CD4-positive, alpha-beta T cell (primary cell): ENCODE results near the gene DCTD. TPM values are rescaled to one million over a fixed set of nuclear protein-coding genes. Genes with fewer than 3 reads are reported as not detected.

Source experiments
- ATAC-seq: fragments of 200-7000 bp; cut with Tn5 transposase; one replicate; pipeline ENCODE4 v1.10.0; 2022; ENCODE audit warnings: mild to moderate bottlenecking; ENCODE audit not compliant: poor library complexity
- CTCF ChIA-PET: fragments of 350-600 bp; sonication (Branson Sonifier 250); formaldehyde crosslinking; loops from one replicate; lab custom pipeline; 2021; ENCODE audit warnings: antibody characterized with exemption, inconsistent platforms; lab: Charles Lee
- POLR2A ChIA-PET: fragments of 350-600 bp; sonication (Branson Sonifier 250); formaldehyde crosslinking; loops from one replicate; lab custom pipeline; 2021; ENCODE audit warnings: antibody characterized with exemption, inconsistent platforms; lab: Charles Lee
- DNase-seq, 14 experiments: peaks; one replicate each; pipeline ENCODE4 v3.0.0-alpha.2; 2013 to 2020; ENCODE audit warnings: mixed read lengths in 2 of 14
- H3K27ac ChIP-seq, 2 donors: one replicate each; pipeline versions ENCODE4 v1.5.1 to v1.7.0; 2013; ENCODE audit warnings: low read length in 2 of 2, low read depth in 1 of 2, mild to moderate bottlenecking in 1 of 2
- H3K27me3 ChIP-seq, 2 experiments: 1 replicate in 1 of 2; 2 replicates in 1 of 2; pipeline versions ENCODE4 v1.6.1 to v1.7.0; 2013; ENCODE audit warnings: low read length in 2 of 2, control low read depth in 1 of 2, mild to moderate bottlenecking in 1 of 2, moderate library complexity in 1 of 2; ENCODE audit not compliant: insufficient read depth in 2 of 2, control insufficient read depth in 1 of 2
- H3K36me3 ChIP-seq: one replicate; pipeline ENCODE4 v1.6.1; 2013; ENCODE audit warnings: low read length, control low read depth; ENCODE audit not compliant: insufficient read depth
- H3K4me1 ChIP-seq: one replicate; pipeline ENCODE4 v1.6.1; 2013; ENCODE audit warnings: low read length, control low read depth; ENCODE audit not compliant: insufficient read depth
- H3K4me3 ChIP-seq: one replicate; pipeline ENCODE4 v1.5.1; 2013; ENCODE audit warnings: mild to moderate bottlenecking, low read length, moderate library complexity
- H3K9me3 ChIP-seq, 2 experiments: 1 replicate in 1 of 2; 2 replicates in 1 of 2; pipeline versions ENCODE4 v1.6.1 to v1.7.0; 2013; ENCODE audit warnings: low read length in 2 of 2, mild to moderate bottlenecking in 2 of 2, control low read depth in 1 of 2, moderate library complexity in 1 of 2; ENCODE audit not compliant: control insufficient read depth in 1 of 2, insufficient read depth in 1 of 2
- H3K27ac Mint-ChIP-seq: one replicate; pipeline ENCODE4 v1.8.0; 2020; ENCODE audit warnings: mixed read lengths
- H3K27me3 Mint-ChIP-seq: one replicate; pipeline ENCODE4 v1.8.0; 2021; ENCODE audit warnings: mixed read lengths
- H3K36me3 Mint-ChIP-seq: one replicate; pipeline ENCODE4 v1.8.0; 2021; ENCODE audit warnings: low read depth, mixed read lengths
- H3K4me1 Mint-ChIP-seq: one replicate; pipeline ENCODE4 v1.8.0; 2021; ENCODE audit warnings: low read depth, mixed read lengths
- H3K4me3 Mint-ChIP-seq: one replicate; pipeline ENCODE4 v1.8.0; 2020; ENCODE audit warnings: mild to moderate bottlenecking, mixed read lengths
- H3K9me3 Mint-ChIP-seq: one replicate; pipeline ENCODE4 v1.8.0; 2020; ENCODE audit warnings: mixed read lengths
- CTCF ChIP-seq: fragments of 200-600 bp; IDR thresholded peaks from one replicate; pipeline ENCODE4 v1.8.0; 2022; ENCODE audit warnings: antibody characterized with exemption, mild to moderate bottlenecking
- intact Hi-C, 2 experiments: fragments of 100-400 bp; cut with DNase I in 1 of 2; cut with micrococcal nuclease in 1 of 2; formaldehyde crosslinking; loops; one replicate each; pipeline versions ENCODE4 v1.15.1 to v1.9.0; 2023 to 2025; cut with DNase I, micrococcal nuclease
- total RNA-seq, 174 experiments: library from RNA in 2 of 174; stranded (reverse) in 2 of 174; gene quantifications; one replicate each; pipeline ENCODE4 v1.2.3 and lab custom pipeline; 2021 to 2026

DCTD gene
- total RNA-seq, 2 experiments from 2014 or later = 49.4 to 54.3 TPM

GRCh38 chr4:182843808-182844325 lies 73.3 kb downstream of the DCTD start:
- Mint-ChIP-seq H3K27ac (no peak overlapping the region), H3K27me3 (peaks cover 26% of the 10 kb centered on the region), H3K9me3 (no peaks in the 10 kb centered on the region), H3K4me3 (no peak overlapping the region), H3K36me3 (no peaks in the 10 kb centered on the region), H3K4me1 (no peaks in the 10 kb centered on the region)
- ATAC-seq (no peak), DNase-seq (no peak)
- Histone ChIP-seq H3K4me3 (no peak overlapping the region), H3K27ac (no peak overlapping the region), H3K27me3 (peaks cover 2 to 3% of the 10 kb centered on the region in 2 experiments), H3K4me1 (no peaks in the 10 kb centered on the region), H3K36me3 (no peaks in the 10 kb centered on the region), H3K9me3 (no peaks in the 10 kb centered on the region)
- POLR2A ChIA-PET = no interaction called here
- no peak for TF ChIP-seq CTCF
- intact Hi-C loops = no loop called here
- CTCF ChIA-PET = no interaction called here

GRCh38 chr4:182842759-182843390 lies 74.3 kb downstream of the DCTD start:
- no peaks in the 10 kb centered on the region for H3K36me3 ChIP-seq
- H3K27me3 Mint-ChIP-seq = peaks cover 32% of the 10 kb centered on the region
- no peaks in the 10 kb centered on the region for H3K9me3 Mint-ChIP-seq
- no peak overlapping the region for H3K27ac Mint-ChIP-seq
- H3K36me3 Mint-ChIP-seq = no peaks in the 10 kb centered on the region
- no peaks in the 10 kb centered on the region for H3K4me1 Mint-ChIP-seq
- no peak overlapping the region for H3K27ac ChIP-seq
- H3K9me3 ChIP-seq = no peaks in the 10 kb centered on the region
- H3K4me3 Mint-ChIP-seq = no peak overlapping the region
- H3K4me3 ChIP-seq = no peak overlapping the region
- peaks cover 3 to 11% of the 10 kb centered on the region in 2 experiments for H3K27me3 ChIP-seq
- intact Hi-C loops = no loop called here
- TF ChIP-seq CTCF = no peak
- ChIA-PET CTCF (no interaction called here), POLR2A (no interaction called here)
- DNase-seq (no peak), ATAC-seq (no peak)
- no peaks in the 10 kb centered on the region for H3K4me1 ChIP-seq

- H3K27ac Mint-ChIP-seq = no peak overlapping the region
- peaks cover 5 to 13% of the 10 kb centered on the region in 2 experiments for H3K27me3 ChIP-seq
- no peak for DNase-seq
- H3K4me3 ChIP-seq = no peak overlapping the region
- H3K36me3 ChIP-seq = no peaks in the 10 kb centered on the region
- no peaks in the 10 kb centered on the region for H3K9me3 ChIP-seq
- H3K27me3 Mint-ChIP-seq = peaks cover 39% of the 10 kb centered on the region
- H3K27ac ChIP-seq = no peak overlapping the region
- H3K4me3 Mint-ChIP-seq = no peak overlapping the region
- ChIA-PET POLR2A (no interaction called here), CTCF (no interaction called here)
- no peaks in the 10 kb centered on the region for H3K9me3 Mint-ChIP-seq
- no peak for ATAC-seq
- H3K4me1 Mint-ChIP-seq = no peaks in the 10 kb centered on the region
- H3K4me1 ChIP-seq = no peaks in the 10 kb centered on the region
- intact Hi-C loops = no loop called here
- no peak for TF ChIP-seq CTCF
- H3K36me3 Mint-ChIP-seq = no peaks in the 10 kb centered on the region
These were observed 75.0 kb downstream of the DCTD start for GRCh38 chr4:182842104-182842600.
